Measurements from ENCODE around the gene ACADVL.

ACADVL gene

DNA sequence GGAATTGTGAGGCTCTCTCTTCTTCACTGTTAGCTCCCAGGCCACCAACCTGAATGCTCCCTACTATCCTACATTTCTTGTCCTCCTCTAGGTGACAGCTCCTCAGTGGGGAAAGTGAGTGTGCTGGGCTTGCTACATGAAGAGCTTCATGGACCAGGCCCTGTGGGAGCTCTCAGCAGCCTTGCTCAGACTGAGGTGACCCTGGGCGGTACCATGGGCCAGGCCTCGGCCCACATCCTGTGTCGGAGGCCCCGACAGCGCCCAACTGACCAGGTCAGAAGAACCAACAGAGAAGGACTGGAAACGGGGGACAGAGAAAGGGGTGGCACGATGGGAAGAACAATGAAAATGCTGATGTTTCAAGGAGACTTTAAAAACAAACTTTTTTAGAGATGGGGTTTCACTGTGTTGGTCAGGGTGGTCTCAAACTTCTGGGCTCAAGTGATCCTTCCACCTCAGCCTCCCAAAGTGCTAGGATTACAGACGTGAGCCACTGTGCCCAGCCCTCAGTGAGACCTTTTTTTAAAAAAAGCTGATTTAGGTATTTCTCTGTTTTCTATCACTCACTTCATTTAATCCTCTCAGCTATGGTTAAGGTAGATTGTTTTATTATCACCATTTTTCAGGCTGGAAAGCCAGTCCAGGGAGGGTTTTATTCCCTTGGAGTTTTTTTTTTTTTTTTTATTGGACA, 37.2 kb downstream of the ACADVL start:
- TF ChIP-seq, protein P1, sequence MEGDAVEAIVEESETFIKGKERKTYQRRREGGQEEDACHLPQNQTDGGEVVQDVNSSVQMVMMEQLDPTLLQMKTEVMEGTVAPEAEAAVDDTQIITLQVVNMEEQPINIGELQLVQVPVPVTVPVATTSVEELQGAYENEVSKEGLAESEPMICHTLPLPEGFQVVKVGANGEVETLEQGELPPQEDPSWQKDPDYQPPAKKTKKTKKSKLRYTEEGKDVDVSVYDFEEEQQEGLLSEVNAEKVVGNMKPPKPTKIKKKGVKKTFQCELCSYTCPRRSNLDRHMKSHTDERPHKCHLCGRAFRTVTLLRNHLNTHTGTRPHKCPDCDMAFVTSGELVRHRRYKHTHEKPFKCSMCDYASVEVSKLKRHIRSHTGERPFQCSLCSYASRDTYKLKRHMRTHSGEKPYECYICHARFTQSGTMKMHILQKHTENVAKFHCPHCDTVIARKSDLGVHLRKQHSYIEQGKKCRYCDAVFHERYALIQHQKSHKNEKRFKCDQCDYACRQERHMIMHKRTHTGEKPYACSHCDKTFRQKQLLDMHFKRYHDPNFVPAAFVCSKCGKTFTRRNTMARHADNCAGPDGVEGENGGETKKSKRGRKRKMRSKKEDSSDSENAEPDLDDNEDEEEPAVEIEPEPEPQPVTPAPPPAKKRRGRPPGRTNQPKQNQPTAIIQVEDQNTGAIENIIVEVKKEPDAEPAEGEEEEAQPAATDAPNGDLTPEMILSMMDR (IDR thresholded peaks at IDR 0.05; ENCODE audit: low read depth, low read length, missing control alignments): no peak
- H3K4me3 ChIP-seq (ENCODE audit: low read depth, low read length): no peak overlapping the region
- no peak for DNase-seq (ENCODE audit: low read depth)
- in situ Hi-C loops (cut with HindIII; ENCODE audit: low sequenced_read_pairs): no loop called here

DNA sequence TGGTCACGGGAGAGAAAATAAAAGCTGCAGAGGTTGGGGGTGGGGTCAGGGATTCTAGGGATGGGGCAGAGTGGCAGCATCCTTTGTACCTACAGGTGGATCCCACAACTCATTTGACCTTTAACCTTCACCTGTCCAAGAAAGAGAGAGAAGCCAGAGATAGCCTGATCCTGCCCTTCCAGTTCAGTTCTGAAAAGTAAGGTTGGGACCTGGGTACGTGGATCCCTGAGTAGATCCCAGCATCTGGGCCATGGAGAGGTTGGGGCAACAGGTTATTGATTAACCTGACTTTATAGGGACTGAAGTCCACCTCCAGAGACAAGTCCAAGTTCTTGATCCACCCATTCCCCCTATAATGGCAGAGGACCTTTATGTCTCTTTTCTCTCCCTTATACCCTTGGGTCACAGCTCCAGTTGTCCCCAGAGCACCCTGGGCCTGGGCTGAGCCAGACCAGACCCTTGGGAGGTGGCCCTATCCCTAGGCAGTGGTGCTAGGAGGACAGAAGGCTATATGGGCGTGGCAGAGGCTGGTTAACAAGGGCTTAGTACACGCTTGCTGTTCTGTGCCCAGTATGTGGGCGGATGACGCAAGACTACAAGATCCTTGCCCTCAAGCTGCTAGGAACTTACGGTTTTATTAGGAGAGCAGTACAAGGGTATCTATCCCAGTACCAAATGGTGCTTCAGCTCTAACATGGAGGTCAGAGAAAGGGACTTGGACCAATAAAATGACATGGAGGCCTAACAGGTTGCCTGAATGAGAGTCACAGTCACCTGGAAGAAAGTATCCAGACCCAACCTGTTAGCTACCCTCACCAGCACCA, 39.2 kb downstream of the ACADVL start:
- in situ Hi-C loops (cut with HindIII; ENCODE audit: low sequenced_read_pairs): no loop called here
- TF ChIP-seq, protein P1 (IDR thresholded peaks at IDR 0.05; ENCODE audit: low read depth, low read length, missing control alignments): no peak
- DNase-seq (ENCODE audit: low read depth): no peak
- H3K4me3 ChIP-seq (ENCODE audit: low read depth, low read length): no peak overlapping the region

DNA sequence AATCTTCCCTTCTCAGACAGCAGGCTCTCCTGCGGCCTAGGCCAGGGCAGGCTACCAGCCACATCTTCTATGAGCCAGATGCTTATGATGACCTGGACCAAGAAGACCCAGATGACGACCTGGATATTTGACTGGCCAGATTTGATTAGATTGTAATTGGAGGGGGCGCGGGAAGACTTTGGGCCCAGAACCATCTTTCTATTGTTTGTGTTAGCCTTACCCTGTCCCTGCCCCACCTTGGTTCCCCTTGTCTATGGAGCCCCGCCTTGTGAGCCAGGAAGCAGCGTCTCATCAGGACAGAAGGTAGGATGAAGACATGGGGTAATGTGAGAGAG, 39.8 kb downstream of the ACADVL start:
- TF ChIP-seq, protein P1 (IDR thresholded peaks at IDR 0.05; ENCODE audit: low read depth, low read length, missing control alignments): no peak
- no peak for DNase-seq (ENCODE audit: low read depth)
- no peak overlapping the region for H3K4me3 ChIP-seq (ENCODE audit: low read depth, low read length)
- in situ Hi-C loops (cut with HindIII; ENCODE audit: low sequenced_read_pairs): no loop called here

DNA sequence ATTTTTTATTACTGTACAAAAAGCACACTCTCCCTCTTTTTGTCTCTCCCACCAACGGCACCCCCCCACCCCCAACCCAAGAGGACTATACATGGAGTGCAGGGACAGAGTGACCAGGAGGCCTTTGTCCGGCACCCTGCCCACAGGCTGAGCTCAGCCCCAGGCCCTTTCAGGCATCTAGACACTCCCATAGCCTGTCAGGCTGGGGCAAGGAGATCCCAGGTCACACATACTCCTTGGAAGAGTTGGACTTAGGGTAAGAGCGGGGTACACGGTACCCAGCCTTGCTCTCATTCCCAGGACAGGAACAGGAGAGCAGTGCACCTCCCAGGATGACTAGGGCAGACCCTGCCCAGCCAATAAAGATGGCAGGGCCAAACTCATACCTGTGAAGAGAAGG, 40.4 kb downstream of the ACADVL start:
- TF ChIP-seq, protein P1 (IDR thresholded peaks at IDR 0.05; ENCODE audit: low read depth, low read length, missing control alignments): no peak
- DNase-seq (ENCODE audit: low read depth): no peak
- in situ Hi-C loops (cut with HindIII; ENCODE audit: low sequenced_read_pairs): no loop called here
- H3K4me3 ChIP-seq (ENCODE audit: low read depth, low read length): no peak overlapping the region

DNA sequence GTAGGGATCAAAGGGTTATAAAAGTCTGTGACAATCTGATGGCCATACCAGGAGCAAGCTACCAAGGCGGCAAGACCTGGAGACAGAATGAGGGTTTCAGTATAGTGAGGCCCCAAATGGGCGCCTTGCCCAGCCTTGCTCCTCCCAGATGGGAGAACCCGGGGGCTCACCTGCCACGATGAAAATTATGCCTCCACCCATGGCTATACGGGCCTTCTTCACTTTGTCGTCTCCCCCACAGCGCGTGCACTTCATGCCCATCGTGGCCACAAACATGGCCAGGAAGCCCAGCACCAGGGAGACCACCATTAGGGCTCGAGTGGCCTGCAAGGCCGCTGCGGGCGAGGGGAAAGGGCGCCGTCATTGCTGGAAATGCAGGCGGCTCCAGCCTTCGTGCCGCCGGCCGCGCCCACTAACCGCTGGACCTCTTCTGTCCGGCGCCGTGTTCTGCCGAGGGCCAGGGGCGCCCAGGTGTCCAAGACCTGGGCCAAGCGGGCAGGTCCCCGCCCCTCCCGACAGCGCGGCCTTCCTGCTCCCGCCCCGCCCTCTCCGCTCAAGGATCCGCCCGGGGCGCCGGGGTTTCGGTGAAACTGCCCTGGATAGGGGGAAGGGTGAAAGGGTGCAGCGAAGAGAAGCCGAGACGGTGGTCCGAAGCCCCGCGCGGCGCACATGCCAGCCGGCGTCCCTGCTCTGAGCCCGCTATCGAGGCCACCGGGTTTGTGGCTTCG, 41.1 kb downstream of the ACADVL start:
- TF ChIP-seq, protein P1 (IDR thresholded peaks at IDR 0.05; ENCODE audit: low read depth, low read length, missing control alignments): no peak
- in situ Hi-C loops (cut with HindIII; ENCODE audit: low sequenced_read_pairs): no loop called here
- H3K4me3 ChIP-seq (ENCODE audit: low read depth, low read length): peak overlapping the region; percentile 27
- no peak for DNase-seq (ENCODE audit: low read depth)

DNA sequence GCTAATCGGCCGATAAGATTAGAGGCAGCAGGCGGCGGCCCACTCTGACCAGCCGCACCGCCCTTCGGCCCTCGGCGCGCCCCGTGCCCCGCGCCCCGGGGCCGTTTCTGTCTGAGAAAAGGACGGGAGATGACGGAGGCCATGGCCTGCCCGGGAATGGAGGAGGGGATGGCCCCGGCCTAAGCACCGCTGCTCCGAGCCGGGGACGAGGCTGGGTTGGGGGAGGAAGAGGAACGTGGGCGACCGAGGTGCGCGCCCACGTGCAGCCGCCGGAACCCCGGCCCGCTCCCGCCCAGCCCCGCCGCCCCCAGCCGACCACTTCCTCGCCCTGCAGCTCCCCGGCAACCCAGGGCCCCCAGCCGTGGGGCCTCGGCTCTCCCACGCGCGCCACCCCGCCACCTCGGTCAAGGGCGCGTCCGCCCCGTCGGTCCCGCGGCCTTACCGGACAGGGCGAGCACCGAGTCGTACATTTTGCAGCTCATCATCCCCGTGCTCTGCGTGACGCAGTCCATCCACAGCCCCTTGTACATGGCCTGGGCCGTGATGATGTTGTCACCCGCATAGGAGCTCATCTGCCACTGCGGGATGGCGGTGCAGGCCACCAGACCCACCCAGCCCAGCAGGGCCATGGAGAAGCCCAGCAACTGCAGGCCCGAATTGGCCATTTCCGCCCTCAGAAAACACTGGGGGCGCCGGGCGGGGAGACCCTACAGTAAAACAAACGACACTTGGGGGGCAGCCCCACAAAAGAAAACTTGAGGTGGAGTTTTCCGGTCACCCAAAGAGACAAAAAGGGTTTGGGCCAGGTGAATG, 41.8 kb downstream of the ACADVL start:
- no peak for DNase-seq (ENCODE audit: low read depth)
- in situ Hi-C loops (cut with HindIII; ENCODE audit: low sequenced_read_pairs): no loop called here
- peak overlapping the region; percentile 27 for H3K4me3 ChIP-seq (ENCODE audit: low read depth, low read length)
- TF ChIP-seq, protein P1 (IDR thresholded peaks at IDR 0.05; ENCODE audit: low read depth, low read length, missing control alignments): no peak
